ENCODE data around the gene MYLIP. TPM values are rescaled to one million over a fixed set of nuclear protein-coding genes. Genes with fewer than 3 reads are reported as not detected.
"Not testable (repeated sequence)": the region's sequence is repeated elsewhere in the genome, so short reads cannot be mapped to it uniquely, and the experiment has no call there.

The MYLIP gene
- total RNA-seq, 2 experiments from 2014 or later, result 25.8 to 27.0 TPM

DNA sequence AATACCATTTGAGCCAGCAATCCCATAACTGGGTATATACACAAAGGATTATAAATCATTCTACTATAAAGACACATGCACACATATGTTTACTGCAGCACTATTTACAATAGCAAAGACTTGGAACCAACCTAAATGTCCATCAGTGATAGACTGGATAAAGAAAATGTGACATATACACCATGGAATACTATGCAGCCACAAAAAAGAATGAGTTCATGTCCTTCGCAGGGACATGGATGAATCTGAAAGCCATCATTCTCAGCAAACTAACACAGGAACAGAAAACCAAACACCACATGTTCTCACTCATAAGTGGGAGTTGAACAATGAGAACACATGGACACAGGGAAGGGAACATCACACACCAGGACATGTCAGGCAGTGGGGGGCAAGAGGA lies 47.7 kb downstream of the MYLIP start:
- H3K27ac Mint-ChIP-seq; DNase-seq; ATAC-seq (ENCODE audit: low read depth); H3K4me3 Mint-ChIP-seq; H3K27me3 Mint-ChIP-seq; POLR2A ChIA-PET: not testable (repeated sequence)
- peaks cover 22% of the 10 kb centered on the region for H3K4me1 Mint-ChIP-seq
- peaks cover 19% of the 10 kb centered on the region for H3K9me3 Mint-ChIP-seq
- peaks cover 26% of the 10 kb centered on the region for H3K36me3 Mint-ChIP-seq

DNA sequence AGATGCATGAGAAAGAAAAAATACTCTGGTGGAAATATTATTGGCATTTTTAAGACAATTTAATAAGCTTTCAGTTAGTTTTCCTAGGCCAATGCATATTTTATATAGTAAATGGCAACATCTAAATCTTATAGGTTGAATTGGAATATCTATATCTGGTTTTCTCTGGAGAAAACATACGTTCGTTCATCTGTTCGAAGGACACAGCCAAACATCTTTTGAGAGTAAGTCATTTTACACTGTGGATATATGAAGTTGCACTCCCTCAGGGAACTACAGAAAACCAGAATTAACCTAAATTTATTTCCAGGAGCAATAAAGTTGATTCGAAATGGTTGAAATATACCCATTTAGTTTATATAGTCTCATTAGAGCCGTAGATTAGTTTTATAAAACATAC lies 49.0 kb downstream of the MYLIP start:
- H3K27ac Mint-ChIP-seq, result no peak overlapping the region
- no peak overlapping the region for H3K4me3 Mint-ChIP-seq
- peaks cover 21% of the 10 kb centered on the region for H3K4me1 Mint-ChIP-seq
- peaks cover 28% of the 10 kb centered on the region for H3K36me3 Mint-ChIP-seq
- H3K9me3 Mint-ChIP-seq, result peaks cover 24% of the 10 kb centered on the region
- POLR2A ChIA-PET, result no interaction called here
- H3K27me3 Mint-ChIP-seq, result peaks cover 2% of the 10 kb centered on the region
- ATAC-seq (ENCODE audit: low read depth), result no peak
- DNase-seq, result no peak

DNA sequence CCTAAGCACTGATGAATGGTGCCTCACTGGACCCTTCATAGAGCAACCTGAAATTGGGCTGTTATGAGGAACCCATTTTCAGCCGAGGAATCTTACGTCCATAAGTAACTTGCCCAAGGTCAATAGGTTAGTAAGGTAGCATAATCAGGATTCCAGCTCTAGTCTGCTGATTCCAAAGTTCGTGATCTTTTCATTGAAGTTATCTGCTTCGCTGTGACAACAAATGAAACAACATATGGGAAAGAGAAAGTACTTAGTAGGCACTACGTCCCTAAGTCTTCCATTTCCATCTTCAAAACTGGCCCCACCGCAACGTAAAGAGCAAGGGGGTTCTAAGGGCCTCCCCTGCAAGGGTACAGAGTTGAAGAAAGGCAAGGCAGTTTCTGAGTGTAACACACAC lies 49.5 kb downstream of the MYLIP start:
- POLR2A ChIA-PET, result interaction anchor here (2.5 kb wide), 1 partner anchor 50 kb away, joined by 31 read pairs; the partner anchor contains the start of gene MYLIP
- DNase-seq, result no peak
- no peak for ATAC-seq (ENCODE audit: low read depth)
- H3K27ac Mint-ChIP-seq, result peak overlapping the region; percentile 61
- peaks cover 24% of the 10 kb centered on the region for H3K9me3 Mint-ChIP-seq
- H3K4me3 Mint-ChIP-seq, result no peak overlapping the region
- H3K36me3 Mint-ChIP-seq, result peaks cover 27% of the 10 kb centered on the region
- peaks cover 25% of the 10 kb centered on the region for H3K4me1 Mint-ChIP-seq
- H3K27me3 Mint-ChIP-seq, result peaks cover 2% of the 10 kb centered on the region

DNA sequence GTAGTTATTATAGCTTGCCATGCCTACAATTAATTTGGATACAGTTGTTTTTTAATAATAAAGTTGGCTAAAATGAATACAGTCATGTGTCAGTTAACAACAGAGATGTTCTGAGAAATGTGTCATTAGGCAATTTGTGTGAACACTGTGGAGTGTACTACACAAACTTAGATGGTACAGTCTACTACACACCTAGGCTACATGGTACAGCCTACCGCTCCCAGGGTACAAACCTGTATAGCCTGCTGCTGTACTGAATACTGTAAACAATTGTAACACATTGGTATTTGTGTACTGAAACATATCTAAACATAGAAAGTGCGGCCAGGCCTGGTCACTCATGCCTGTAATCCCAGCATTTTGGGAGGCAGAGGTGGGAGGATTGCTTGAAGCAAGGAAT lies 50.2 kb downstream of the MYLIP start:
- DNase-seq (no peak), ATAC-seq (ENCODE audit: low read depth) (no peak)
- Mint-ChIP-seq H3K27ac (no peak overlapping the region), H3K4me3 (no peak overlapping the region), H3K4me1 (peaks cover 27% of the 10 kb centered on the region), H3K27me3 (peaks cover 2% of the 10 kb centered on the region), H3K36me3 (peaks cover 27% of the 10 kb centered on the region), H3K9me3 (peaks cover 24% of the 10 kb centered on the region)
- POLR2A ChIA-PET, result interaction anchor here (1.8 to 2.5 kb wide), 3 partner anchors 48 to 59 kb away, joined by 5 to 31 read pairs (median 26); partner anchors contain the start of genes GMPR and MYLIP

DNA sequence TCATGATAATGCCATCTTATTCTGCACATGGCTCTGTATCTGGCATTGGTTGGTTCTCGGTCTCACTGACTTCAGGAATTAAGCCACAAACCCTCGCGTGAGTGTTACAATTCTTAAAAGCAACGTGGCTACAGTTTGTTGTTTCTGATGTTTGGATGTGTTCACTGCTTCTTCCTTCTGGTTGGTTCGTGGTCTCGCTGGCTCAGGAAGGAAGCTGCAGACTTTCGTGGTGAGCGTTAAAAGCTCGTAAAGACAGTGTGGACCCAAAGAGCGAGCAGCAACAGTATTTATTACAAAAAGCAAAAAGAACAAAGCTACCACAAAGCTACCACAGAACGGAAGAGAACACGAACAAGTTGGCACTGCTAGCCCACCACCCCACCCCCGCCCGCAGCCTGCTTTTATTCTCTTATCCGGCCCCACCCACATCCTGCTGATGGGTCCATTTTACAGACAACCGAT lies 51.1 kb downstream of the MYLIP start:
- POLR2A ChIA-PET, result interaction anchor here (0.5 to 2.5 kb wide), 8 partner anchors 43 to 321 kb away, joined by 3 to 31 read pairs (median 4); partner anchors contain the start of genes GMPR and MYLIP
- peak; percentile 57 for DNase-seq
- Mint-ChIP-seq H3K27ac (peak overlapping the region; percentile 84), H3K27me3 (peaks cover 2% of the 10 kb centered on the region), H3K9me3 (peaks cover 24% of the 10 kb centered on the region), H3K4me3 (peak overlapping the region; percentile 41), H3K36me3 (peaks cover 26% of the 10 kb centered on the region), H3K4me1 (peaks cover 25% of the 10 kb centered on the region)
- ATAC-seq (ENCODE audit: low read depth), result peak; percentile 95

DNA sequence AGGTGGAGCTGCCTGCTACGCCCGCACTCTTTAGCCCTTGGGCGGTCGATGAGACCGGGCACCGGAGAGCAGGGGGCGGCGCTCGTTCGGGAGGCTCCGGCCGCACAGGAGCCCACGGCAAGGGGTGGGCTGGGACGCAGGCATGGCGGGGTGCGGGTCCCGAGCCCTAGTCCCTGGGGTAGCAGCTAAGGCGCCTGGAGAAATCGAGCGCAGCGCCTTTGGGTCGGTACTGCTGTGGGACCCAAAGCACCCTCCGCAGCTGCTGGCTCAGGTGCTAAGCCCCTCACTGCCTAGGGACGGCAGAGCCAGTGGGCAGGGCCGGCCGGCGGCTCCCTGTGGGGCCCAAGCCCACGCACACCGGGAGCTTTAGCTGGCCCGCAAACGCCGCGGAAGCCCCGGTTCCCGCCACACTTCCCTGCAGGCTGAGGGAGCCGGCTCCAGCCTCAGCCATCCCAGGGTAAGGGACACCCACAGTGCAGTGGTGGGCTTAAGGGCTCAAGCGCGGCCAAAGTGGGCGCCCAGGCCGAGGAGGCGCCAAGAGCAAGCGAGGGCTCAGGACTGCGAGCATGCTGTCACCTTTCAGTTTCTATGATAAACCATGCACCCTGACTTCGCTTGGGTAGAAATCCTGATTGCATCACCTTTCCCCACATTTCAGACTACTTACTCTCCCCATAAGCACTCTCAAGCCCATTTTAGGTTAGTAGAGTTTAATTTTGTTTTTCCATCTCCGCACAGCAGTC lies 52.0 kb downstream of the MYLIP start:
- Mint-ChIP-seq H3K27me3 (peaks cover 2% of the 10 kb centered on the region), H3K27ac (peak overlapping the region; percentile 84), H3K36me3 (peaks cover 25% of the 10 kb centered on the region), H3K4me1 (peaks cover 25% of the 10 kb centered on the region), H3K9me3 (peaks cover 24% of the 10 kb centered on the region), H3K4me3 (no peak overlapping the region)
- no peak for ATAC-seq (ENCODE audit: low read depth)
- no peak for DNase-seq
- POLR2A ChIA-PET, result interaction anchor here (0.5 to 2.8 kb wide), 9 partner anchors 44 to 320 kb away, joined by 3 to 31 read pairs (median 5); partner anchors contain the start of genes GMPR and MYLIP

DNA sequence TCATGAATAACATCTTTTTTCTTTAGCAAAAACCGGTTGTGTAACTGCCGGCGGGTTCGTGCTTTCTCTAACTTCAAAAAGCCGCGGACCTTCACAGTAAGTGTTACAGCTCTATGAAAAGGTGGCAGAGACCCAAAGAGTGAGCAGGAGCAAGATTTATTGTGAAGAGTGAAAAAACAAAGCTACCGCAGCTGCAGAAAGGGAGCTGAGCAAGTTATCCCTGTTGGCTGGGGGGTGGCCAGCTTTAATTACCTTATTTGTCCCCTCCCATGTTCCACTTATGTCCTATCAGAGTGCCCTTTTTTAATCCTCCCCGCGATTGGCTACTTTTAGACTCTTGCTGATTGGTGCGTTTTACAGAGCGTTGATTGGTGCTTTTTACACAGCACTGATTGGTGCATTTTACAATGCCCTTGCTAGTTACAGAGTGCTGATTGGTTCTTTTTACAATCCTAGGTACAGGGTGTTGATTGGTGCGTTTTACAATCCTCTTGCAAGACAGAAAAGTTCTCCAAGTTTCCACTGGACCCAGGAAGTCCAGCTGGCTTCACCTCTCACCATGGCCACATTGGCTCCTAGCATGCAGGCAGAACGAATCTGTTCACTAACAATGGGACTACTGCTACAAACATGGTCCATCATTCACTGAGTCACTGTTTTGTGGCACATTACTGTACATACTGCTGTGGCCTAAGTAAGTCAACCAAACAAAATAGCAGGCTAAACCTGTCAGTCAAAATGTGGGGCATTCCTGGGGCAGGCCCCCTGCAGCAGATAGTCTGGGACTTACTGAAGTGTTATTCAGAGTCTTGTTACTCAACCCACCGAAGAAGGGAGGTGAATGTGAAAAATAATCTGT lies 52.8 kb downstream of the MYLIP start:
- Mint-ChIP-seq H3K27me3 (peaks cover 2% of the 10 kb centered on the region), H3K9me3 (peaks cover 21% of the 10 kb centered on the region), H3K4me3 (no peak overlapping the region), H3K27ac (peak overlapping the region; percentile 65), H3K36me3 (peaks cover 20% of the 10 kb centered on the region), H3K4me1 (peaks cover 25% of the 10 kb centered on the region)
- DNase-seq (no peak), ATAC-seq (ENCODE audit: low read depth) (no peak)
- POLR2A ChIA-PET, result interaction anchor here (2.8 kb wide), 1 partner anchor 52 kb away, joined by 30 read pairs; the partner anchor contains the start of gene MYLIP

DNA sequence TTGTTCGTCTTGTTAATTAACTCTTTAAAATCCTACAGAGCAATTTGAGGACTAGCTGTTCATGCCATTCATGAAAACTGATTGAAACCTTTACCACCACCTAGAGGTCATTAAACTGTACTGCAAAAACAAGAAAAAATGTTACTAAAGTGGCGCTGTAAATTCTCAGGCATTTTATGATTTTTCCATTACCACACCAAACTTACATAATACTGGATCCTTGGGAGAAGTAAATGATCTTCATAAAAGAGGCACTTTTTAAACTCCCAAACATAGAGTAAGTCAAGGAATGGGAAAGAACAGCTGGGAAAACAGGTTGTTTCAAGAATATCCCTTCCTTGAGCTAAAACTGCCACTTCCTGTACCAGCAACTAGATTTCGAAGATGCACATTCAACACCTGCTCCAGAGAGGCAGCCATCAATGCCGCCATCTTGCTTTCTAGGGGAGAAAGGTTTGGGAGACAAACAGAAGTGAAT lies 54.3 kb downstream of the MYLIP start:
- H3K27me3 Mint-ChIP-seq, result peaks cover 11% of the 10 kb centered on the region
- H3K4me1 Mint-ChIP-seq, result peaks cover 25% of the 10 kb centered on the region
- no peak for DNase-seq
- no peak overlapping the region for H3K4me3 Mint-ChIP-seq
- ATAC-seq (ENCODE audit: low read depth), result no peak
- peaks cover 14% of the 10 kb centered on the region for H3K9me3 Mint-ChIP-seq
- H3K36me3 Mint-ChIP-seq, result peaks cover 15% of the 10 kb centered on the region
- no peak overlapping the region for H3K27ac Mint-ChIP-seq
- POLR2A ChIA-PET, result interaction anchor here (1.0 to 2.8 kb wide), 2 partner anchors 53 to 492 kb away, joined by 3 to 30 read pairs; partner anchors contain the start of gene MYLIP

DNA sequence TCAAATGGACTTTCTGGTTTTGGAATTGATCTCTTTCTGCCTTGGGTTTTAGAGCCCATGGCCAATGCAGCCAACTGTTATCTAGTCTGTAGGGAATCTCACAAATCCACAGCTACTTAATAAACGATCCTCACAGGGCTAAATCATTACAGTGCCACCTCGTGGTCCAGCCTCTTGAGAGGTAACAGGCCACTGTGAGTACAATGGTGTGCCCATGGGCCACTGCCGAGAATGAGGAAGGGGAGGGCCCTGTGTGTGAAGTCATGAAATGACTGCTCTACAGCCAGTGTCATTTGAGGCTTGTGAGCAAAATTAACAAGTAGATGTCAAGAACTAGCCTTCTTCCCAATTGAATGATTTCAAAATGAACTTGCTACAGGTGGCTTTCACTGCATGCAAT lies 55.2 kb downstream of the MYLIP start:
- Mint-ChIP-seq H3K27me3 (peaks cover 11% of the 10 kb centered on the region), H3K9me3 (peaks cover 9% of the 10 kb centered on the region), H3K4me3 (no peak overlapping the region), H3K4me1 (peaks cover 22% of the 10 kb centered on the region), H3K27ac (no peak overlapping the region), H3K36me3 (peaks cover 10% of the 10 kb centered on the region)
- ATAC-seq (ENCODE audit: low read depth) (no peak), DNase-seq (no peak)
- POLR2A ChIA-PET, result no interaction called here

DNA sequence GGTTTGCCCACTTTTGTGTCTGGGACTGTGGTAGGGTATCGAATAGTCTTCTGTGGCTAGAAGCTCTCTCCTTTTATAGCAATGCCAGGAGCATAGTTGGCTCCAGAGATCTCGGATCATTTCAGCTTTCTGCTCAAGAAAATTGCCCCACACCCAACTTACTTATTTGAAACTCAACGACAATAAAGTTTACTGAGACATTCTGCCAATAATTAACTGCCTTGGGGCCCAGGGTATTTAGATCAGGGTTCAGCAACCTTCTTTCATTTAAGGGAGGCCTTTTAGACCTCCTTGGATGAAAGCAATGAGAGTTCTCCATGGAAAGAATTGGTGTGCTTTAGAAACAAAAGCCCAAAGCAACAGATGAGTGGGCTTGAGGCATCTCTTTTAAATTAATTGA lies 55.7 kb downstream of the MYLIP start:
- Mint-ChIP-seq H3K27ac (no peak overlapping the region), H3K4me3 (no peak overlapping the region), H3K4me1 (peaks cover 20% of the 10 kb centered on the region), H3K36me3 (peaks cover 10% of the 10 kb centered on the region), H3K9me3 (peaks cover 9% of the 10 kb centered on the region), H3K27me3 (peaks cover 13% of the 10 kb centered on the region)
- ATAC-seq (ENCODE audit: low read depth) (no peak), DNase-seq (no peak)
- POLR2A ChIA-PET, result no interaction called here

DNA sequence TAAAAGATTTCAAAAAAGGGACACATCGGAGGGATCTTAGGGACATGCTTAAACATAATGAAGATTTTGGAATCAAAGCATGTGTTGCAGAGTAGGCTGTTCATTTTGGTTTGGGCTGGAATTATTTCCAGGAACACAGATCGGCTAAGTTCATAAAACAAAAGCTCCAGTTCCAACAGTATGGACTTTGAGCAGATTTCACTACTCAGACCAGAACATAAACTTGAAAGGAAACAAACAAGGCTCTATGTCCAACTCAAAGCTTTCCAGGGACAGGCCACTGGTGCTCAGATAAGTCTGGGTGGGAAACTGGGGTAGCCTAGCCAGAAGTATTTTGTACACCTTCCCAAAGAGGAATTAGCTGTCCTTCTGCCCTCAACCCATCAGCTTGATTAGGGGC lies 58.3 kb downstream of the MYLIP start:
- no peak for DNase-seq
- ATAC-seq (ENCODE audit: low read depth), result no peak
- Mint-ChIP-seq H3K27me3 (peaks cover 18% of the 10 kb centered on the region), H3K9me3 (no peaks in the 10 kb centered on the region), H3K4me1 (peaks cover 6% of the 10 kb centered on the region), H3K27ac (no peak overlapping the region), H3K4me3 (no peak overlapping the region), H3K36me3 (no peaks in the 10 kb centered on the region)
- POLR2A ChIA-PET, result no interaction called here

DNA sequence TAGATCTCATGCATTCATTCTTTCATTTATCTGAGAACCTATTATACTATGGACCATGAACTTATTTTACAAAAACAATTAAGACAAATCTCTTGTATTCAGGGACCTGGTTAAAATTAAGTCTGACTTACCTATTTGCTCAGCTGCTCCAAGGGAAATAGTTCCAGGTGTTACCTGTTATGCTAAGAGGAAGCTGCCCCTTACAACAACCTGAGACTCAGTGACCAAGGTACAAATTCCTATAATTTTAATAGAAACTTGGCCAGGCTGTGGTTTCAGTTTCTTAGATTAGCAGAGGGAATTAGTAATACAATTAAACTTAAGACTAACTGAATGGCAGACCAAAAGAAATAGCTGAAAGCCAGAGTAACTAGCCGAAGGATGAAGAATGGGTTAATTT lies 61.3 kb downstream of the MYLIP start:
- H3K4me1 Mint-ChIP-seq, result no peaks in the 10 kb centered on the region
- H3K36me3 Mint-ChIP-seq, result no peaks in the 10 kb centered on the region
- peaks cover 32% of the 10 kb centered on the region for H3K27me3 Mint-ChIP-seq
- no peak overlapping the region for H3K27ac Mint-ChIP-seq
- DNase-seq (no peak), ATAC-seq (ENCODE audit: low read depth) (no peak)
- no peak overlapping the region for H3K4me3 Mint-ChIP-seq
- POLR2A ChIA-PET, result no interaction called here
- H3K9me3 Mint-ChIP-seq, result no peaks in the 10 kb centered on the region

DNA sequence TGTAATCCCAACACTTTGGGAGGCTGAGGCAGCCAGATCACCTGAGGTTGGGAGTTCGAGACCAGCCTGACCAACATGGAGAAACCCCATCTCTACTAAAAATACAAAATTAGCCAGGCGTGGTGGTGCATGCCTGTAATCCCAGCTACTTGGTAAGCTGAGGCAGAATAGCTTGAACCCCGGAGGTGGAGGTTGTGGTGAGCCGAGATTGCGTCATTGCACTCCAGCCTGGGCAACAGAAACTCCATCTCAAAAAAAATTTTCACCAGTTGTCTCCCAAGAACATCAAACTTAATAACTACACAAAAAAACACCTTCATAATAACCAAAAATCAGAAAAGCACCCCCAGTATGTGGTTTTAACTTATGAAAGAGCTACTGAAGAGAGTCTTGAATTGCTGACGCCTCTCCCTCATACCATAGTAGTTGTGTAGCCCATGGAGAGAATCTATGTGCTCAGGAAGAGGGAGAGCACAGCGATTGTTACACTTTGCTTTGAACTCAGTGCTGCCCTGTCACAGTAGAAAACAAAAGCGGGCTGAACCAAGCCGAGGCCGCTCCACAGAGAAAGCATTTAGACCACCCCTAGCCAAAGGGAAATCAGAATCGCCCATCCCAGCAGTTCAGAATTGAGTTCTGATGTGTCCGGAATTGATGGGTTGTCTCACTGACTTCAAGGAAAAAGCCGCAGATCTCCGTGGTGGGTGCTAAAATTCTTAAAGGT lies 67.5 kb downstream of the MYLIP start:
- no peak overlapping the region for H3K4me3 Mint-ChIP-seq
- POLR2A ChIA-PET, result no interaction called here
- no peak for ATAC-seq (ENCODE audit: low read depth)

More for the DNA sequence above, 67.5 kb downstream of the MYLIP start:
- H3K4me1 Mint-ChIP-seq, result no peaks in the 10 kb centered on the region
- no peak for DNase-seq
- no peaks in the 10 kb centered on the region for H3K36me3 Mint-ChIP-seq
- peaks cover 21% of the 10 kb centered on the region for H3K27me3 Mint-ChIP-seq
- no peak overlapping the region for H3K27ac Mint-ChIP-seq
- H3K9me3 Mint-ChIP-seq, result no peaks in the 10 kb centered on the region
